GM21825 (cell line): ENCODE data around the gene ALPP.

Source experiments
- ATAC-seq: cut with Tn5 transposase; IDR thresholded peaks from one replicate; pipeline ENCODE4 v1.9.1; 2021; ENCODE audit warnings: mild to moderate bottlenecking, moderate library complexity; ENCODE audit not compliant: unreplicated experiment

ALPP gene

GRCh38 chr2:232340171-232340935 is 38.2 kb upstream of the ALPP start:
- ATAC-seq = no peak

- no peak for ATAC-seq
These were observed 37.4 kb upstream of the ALPP start for GRCh38 chr2:232341061-232341738.

GRCh38 chr2:232341739-232342126 is 36.8 kb upstream of the ALPP start:
- no peak for ATAC-seq

- ATAC-seq = no peak
These were observed 35.7 kb upstream of the ALPP start for GRCh38 chr2:232342635-232343565.

- ATAC-seq = no peak
These were observed 34.7 kb upstream of the ALPP start for GRCh38 chr2:232343821-232344220.

GRCh38 chr2:232345251-232345650 is 33.3 kb upstream of the ALPP start:
- no peak for ATAC-seq

GRCh38 chr2:232347369-232347768 is 31.2 kb upstream of the ALPP start:
- no peak for ATAC-seq

GRCh38 chr2:232348936-232349335 is 29.6 kb upstream of the ALPP start:
- ATAC-seq = no peak

- ATAC-seq = no peak
These were observed 29.0 kb upstream of the ALPP start for GRCh38 chr2:232349546-232349945.

- ATAC-seq = no peak
These were observed 28.5 kb upstream of the ALPP start for GRCh38 chr2:232349946-232350635.

GRCh38 chr2:232350804-232351685 is 27.5 kb upstream of the ALPP start:
- ATAC-seq = no peak

- no peak for ATAC-seq
These were observed 26.7 kb upstream of the ALPP start for GRCh38 chr2:232351686-232352510.

GRCh38 chr2:232352511-232353091 is 25.9 kb upstream of the ALPP start:
- ATAC-seq = no peak

- ATAC-seq = no peak
These were observed 25.5 kb upstream of the ALPP start for GRCh38 chr2:232353096-232353495.

GRCh38 chr2:232353660-232354059 is 24.9 kb upstream of the ALPP start:
- no peak for ATAC-seq

GRCh38 chr2:232354069-232354468 is 24.5 kb upstream of the ALPP start:
- ATAC-seq = no peak

GRCh38 chr2:232361646-232362045 is 16.9 kb upstream of the ALPP start:
- ATAC-seq = no peak

- ATAC-seq = no peak
These were observed 16.2 kb upstream of the ALPP start for GRCh38 chr2:232362174-232362900.
